ENCODE data around the gene CNN3.
A peak's percentile ranks its signal among the peaks of the same experiment; 100 is the strongest.

CNN3 gene

DNA sequence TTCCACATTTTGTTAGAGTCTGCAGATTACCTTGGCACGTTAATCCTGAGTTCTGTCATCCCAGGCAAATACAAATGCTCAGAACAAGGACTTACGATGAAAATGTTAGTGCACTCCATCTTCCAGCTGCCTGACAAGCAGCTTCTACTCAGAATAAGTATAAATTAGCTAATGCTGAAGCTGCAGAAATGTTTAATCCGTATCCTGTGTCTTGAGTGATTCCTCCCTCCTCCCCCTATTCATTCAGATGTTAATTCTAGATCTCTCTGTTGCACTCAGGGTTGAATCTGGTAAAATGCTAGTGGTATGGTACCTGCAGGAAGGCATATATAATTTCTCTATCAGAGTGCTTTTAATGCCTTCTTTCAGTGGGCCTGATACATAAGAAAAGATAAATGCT is 39.8 kb downstream of the CNN3 start:
- no peak for DNase-seq

DNA sequence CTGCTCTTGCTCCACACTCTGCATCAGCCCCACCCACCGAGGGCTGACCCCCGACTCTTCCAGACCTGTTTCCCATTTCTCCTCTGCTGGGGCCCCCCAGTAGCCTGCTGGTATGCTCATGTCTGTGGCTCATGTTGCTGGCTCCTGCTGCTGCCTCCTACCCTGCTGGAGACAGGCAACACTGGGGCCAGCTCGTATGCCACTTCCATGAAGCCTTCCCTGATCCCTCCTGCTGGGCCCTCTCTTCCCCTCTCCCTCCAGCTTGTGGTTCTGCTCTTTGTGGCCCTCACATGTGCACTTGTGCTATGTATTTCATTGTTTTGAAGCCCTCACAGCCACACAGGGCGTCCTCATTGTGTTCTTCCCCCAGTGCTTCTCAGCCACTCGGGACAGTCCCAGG is 40.5 kb downstream of the CNN3 start:
- DNase-seq = no peak

DNA sequence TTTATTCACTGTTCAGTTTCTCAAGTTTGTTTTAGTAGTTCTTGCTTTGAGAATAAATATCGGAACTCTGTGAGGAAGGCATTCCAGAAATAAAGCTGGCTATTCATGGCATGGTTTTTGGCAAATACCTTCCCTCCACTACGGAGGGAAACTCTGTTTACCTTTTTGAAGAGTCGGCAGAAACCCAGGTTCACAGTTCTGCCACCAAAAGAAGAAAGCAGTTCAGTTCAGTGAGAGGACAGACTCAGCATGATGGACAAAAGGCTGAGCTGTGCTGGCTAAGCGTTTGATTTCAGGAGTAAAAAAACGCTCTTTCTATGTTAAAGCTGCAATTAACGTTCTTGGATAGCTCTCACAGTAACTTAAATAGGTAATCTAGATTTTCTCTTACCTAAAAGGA is 42.4 kb downstream of the CNN3 start:
- DNase-seq = no peak

DNA sequence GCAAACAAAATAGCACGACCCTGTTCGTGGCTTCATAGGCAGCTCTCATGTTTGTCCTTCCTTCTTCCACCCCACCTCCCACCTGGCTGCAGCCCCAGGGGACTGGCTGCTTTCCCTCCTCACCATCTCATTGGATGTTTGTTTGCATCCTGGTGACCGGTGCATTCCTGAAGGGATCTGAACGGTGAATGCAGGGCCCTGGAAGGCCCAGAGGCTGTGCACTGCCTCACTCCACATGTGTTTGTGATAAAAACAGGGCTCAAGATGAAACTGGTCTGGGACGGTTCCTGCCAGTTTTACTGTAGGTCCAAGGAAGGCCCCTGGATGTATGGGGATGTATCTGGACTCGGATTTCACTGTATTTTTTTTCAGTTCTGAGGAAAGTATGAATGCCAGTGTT is 42.8 kb downstream of the CNN3 start:
- DNase-seq = peak; percentile 89

DNA sequence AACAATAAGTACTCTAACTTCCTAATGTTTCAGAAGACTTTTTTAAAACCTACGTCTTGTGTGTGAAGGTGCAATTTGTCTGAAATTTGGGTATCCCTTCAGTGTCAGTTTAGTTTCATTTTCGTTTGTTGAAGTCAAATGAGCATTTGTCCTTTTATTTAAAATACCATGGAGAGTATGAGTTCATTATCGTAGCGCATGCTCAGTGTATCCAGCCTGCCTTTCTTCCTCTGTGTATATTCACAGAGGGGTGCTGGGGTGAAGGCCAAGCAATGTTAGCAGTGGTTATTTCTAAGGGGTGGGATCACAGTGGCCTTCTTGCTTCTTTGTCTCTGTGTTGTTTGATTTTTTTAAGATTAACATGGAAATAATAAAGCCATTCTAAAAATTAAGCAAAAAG is 43.2 kb downstream of the CNN3 start:
- peak; percentile 60 for DNase-seq

DNA sequence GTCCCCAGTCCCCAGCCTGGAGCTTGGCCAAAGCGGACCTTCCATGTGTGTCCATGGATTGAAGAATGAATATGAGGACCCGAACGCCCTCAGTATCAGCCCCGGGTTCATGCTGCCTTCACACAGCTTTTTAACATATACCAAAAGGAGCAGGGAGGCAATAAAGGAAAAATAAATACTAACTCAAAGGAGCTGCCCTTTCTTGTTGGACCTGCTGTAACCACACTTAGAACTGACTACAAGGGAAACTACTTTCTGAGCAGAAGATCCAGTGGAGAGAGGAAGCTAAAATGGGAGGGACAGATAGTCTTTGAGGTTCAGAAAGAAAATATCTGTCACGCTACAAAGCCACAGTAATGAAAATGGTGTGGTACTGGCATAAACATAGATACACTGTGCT is 48.6 kb downstream of the CNN3 start:
- DNase-seq = peak; percentile 39

DNA sequence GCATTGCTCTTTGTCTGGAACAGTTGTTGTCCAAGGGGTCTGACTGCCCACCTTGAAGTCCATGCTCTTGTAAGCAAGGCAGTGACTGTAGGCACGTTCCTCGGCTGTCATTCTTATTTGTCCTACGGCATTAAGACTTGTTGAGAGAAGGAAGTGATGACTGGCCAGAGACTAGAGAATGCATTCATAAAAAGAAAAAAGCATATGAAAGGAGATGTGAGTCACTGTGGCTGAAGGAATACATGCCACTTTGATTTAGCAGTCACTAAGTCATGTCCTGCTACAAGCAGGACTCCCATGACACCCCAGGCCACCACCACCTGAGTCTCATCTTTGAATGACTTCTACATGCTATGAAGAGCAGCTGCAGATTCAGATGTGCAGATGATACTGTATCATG is 50.5 kb downstream of the CNN3 start:
- DNase-seq = peak; percentile 37

DNA sequence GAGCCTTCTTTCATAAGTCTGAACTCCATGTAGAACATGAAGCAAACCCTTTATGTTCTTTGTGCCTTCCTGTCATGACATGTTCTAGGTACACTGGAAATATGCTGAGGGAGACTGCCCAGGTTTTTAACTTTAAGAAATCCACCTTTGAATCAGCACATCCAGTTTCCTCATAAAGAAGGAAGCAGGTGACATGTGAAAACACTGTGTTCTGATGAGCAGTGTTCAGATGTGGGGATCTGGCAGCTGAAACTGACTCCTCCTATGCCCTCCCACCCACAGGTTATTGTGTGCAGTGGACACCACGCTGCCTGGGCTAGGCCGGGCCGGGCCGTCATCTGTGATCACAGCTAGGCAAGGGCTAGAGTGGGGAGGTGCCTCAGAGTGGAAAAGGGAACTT is 51.1 kb downstream of the CNN3 start:
- DNase-seq = no peak

DNA sequence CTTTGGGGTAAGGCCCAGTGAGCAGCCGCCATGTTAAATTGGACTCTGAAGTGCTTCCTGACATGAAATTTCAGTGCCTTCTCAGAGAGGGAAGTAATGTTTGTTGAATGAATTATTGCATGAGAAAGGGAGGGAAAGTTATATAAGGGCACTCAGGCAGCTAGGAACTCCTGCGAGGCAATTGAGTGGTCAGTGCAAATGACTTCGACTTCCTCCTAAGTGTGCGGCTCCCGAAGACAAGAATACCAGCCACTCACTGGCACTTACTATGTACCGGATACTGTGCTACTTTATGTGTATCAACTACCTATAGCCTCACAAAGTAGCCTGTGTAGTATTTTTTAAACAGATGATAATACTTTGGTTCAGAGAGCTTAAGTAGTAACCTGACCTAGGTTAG is 52.5 kb downstream of the CNN3 start:
- no peak for DNase-seq

DNA sequence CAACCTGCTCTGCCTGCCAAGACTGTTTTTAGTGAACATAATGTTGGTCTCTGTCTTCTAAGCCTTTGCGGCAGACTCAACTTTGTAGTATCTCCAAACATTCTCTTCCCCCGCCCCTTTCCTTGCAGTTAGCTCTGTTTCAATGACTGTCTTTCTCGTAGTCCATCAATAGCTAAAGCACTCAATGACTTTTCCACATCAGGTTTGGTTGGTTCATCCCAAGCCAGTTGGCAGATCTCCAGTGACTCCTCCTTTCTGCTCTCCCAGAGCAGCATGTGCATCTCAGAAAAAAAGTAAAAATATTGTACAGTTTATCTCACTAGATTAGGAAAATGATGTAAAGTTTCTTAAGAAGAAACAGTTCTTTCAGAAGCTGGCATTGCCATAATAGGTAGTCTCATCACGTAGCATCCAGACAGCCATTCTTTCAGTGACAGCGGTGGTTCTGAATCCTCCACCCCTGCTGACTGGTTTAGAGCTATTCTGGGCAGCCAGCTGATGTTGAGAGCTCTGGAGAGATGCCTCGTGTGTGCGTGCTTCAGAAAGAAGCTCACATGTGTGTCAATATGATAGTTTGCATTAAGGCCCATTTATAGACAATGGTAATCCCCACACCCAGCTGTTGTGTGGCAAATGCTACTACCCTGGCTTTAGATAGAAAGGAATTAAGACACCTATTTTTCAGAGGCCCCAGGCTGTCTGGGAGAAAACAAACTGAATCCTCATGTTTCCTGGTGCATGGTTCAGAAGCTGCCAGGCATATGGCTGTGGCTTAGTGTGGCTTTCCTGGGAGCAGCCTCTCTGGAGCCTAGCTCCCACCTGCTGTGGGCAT is 53.2 kb downstream of the CNN3 start:
- peak; percentile 70 for DNase-seq

DNA sequence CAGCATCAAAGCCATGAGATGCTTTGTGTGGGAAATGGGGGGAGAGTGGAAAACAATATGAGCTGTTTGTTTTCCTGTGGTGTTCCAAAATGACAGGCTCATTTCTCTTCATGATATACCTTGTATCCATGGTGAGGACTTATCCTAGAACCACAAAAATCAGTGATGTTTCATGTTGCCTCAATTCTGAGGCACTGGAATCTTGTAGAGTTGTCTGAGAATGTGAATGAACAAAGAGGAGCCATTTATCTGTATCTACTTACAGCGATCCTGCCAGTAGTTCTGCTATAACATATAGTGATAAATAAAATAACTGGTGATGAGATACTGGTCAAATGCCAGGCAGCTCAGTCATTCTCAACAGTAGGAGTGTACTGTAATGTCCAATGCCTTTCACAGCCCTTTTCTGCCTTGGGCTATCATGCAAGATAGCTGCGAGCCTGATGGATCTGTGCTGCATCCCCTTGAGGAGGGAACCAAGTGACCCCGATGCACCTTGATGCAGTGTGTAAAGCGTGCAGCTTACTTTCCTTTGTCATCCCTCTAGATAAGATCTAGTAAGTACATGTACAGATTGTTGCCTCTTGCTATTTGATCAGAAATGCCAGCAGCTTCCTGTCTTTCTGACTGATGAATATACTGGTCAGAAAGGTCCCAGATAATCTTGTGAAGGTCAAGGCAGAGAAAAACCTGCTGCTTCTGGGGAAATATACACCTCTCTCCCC is 54.0 kb downstream of the CNN3 start:
- DNase-seq = peak; percentile 42

DNA sequence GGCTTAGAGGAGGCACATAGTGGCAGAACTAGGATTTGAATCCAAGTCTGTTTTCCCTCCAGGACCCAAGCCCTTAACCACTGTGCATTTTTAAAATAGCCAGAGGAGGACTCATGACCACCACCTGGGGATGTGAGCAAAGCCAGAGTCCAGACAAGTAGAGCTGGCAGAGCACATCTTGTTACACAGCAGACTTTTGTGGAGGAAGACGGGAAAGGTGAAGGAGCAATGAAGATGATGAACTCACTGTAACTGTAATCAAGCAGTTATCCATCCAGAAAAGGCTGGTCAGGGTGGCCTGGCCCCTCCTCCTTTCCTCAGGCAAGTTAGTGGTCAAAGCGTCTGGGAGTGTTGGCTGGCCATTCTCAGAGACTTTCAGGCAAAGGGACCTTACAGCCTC is 55.9 kb downstream of the CNN3 start:
- peak; percentile 72 for DNase-seq

DNA sequence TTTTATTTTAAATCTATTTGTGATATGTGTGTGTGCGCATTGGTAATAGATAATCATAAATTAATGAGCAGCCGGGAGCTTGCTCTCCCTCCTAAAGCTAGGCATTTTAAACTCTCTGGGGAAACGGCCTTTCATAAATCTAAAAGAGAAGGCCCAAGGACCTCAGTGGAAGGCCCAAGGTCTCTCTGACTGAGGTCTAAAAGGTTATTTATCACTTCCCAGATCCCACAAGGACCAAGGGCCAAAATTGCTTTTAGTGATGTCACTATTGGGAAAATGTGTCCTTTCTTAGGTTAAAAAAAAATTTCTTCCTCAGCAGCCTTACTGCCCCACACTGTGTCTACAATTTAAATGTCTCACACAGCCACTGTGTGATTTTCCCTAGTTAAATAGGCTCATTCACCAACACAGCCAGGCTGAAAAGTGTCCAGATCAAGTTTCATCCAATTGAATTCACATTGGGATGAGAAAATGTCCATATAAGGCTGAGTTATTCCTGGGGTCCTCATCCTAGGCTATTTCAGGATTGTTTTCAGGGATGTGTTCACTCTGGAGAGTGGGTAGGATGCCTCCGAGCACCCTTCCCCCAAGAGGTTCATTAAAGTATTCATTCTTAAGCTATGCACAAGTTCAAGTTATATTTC is 60.6 kb downstream of the CNN3 start:
- DNase-seq = peak; percentile 97

DNA sequence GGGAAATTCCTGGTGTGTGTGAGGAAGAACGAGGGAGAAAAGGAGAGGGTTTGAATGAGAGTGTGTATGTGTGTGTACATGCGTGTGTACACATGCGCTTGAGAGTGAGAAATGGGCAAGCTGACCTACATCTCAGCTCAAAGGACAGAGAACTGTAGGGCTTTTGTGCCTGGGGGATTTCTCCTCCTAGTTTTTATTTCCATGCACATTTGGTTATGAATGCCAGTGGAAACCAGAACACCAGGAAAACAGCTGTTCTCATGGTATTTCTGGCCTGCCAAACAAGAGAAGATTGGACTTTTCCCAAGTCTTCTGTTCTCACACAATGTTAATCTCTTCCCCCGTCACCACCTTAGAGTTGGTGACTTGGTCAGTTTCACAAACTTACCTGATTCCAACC is 61.5 kb downstream of the CNN3 start:
- DNase-seq = peak; percentile 86

DNA sequence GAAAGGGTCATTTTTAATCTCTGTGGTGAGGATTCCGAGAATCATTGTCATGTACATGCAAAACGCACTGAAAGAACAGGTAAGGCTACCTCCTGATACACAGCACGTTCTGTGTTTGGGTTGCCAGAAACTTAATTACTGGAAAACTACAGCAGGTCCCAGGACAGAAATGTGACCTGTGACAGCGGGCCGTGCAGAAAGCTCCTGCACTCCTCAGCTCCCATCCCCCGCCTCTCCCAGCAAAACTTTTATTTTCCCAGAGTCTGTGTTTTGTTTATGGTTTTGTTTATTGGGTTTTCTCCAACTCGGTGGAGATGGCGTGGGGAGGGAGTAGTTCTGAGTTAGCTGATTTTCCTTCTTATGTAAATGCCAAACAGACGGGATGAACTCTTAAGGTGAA is 62.1 kb downstream of the CNN3 start:
- DNase-seq = no peak

DNA sequence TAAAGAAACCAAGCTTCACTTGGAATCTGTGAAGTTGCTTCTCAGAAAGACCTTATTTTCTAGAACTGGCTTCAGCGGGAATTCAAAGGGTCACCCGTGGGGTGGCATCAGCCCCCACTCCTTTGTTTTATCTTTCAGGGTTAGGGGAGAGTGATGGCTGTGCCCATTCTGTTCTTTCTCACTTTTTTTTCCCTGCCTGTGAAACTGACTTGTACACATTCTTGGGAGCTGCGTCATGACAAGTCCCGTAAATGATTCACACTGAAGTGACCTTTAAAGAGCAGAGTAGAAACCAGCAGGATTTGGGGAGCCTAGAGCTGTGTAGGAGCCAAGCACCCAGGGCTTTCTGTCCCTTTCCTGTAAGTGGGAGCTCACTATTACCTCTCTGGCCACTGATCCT is 63.0 kb downstream of the CNN3 start:
- DNase-seq = peak; percentile 93

DNA sequence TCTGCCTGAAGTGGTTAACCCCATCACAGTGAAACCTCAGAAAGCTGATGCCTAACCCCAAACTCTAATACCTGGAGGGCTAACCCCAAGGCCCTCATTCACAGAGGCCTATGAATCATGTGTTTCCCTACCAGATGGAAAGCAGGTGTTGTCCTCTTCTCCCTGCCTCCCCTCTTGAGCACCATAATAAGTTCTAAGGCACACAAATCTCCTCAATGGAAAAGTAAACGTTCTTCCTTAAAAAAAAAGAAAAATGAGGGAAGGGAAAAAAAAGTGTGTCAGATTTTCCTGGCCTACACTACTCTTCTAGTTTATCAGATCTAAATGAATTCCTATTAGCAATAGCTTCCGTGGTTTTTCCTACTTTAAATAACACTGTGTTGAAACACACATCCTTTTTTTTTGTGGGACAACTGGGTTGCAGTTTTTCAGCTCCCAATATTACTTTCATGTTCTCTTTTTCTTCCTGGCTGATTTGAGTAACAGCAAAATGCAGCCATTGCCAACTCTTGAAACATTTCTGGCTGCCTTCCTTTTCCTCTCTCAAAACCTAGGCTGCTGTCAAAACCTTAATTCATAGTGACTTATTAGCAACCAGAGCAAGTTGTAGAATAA is 63.5 kb downstream of the CNN3 start:
- DNase-seq = peak; percentile 83

DNA sequence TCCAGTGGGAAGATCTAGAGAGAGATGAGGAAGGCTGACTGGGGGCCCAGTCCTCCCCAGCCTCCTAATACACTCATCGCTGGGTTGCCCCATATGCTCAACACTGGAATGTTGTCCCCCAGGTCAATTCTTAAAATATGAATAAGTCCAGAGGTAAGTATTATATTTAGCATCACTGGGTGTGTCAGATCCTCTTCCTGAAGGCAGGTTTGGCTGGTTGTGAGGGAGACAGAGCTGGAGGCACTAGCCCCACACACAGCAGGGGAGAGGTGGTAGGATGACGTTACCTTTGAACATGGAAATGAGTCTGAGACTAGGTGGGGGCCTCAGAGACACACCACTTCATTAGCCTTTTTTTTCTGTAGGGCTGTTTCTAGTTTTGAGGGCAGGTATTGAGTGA is 64.2 kb downstream of the CNN3 start:
- no peak for DNase-seq

DNA sequence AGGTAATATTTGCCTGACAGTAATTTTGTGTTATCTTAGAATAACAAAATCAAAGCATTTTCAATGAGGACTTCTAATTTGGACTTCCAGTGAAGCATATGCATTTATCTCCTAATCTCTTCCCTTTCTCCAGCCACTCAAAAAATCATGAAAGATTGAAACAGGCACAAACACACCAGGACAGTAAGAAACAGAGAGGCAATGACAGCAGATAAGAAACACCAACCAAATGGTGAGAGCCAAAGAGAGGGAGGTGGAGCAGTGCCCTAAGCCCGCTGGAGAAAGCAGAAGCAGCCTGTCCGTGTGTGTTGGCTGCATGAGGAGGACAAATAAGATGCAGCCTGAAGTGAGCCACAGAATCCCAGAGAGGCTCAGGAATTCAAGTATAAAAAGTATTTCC is 67.7 kb downstream of the CNN3 start:
- no peak for DNase-seq

DNA sequence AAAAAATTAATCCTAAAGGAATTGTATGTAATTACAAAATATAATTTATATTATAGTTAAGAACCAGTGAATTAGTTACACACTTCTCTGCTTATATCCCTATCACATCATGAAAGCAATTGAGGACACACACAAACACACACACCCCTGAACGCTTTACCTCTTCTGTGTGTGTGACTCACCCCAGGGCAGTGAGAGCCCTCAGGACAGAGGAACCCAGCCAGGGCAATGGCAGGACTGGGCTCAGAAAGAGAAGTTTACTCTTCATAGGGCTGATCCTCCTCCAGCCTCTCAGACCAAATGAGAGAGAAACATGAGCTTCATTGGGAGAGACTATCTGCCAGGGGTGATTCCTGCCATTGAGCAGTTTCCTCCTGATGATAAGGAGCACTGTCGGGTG is 68.6 kb downstream of the CNN3 start:
- DNase-seq = no peak

DNA sequence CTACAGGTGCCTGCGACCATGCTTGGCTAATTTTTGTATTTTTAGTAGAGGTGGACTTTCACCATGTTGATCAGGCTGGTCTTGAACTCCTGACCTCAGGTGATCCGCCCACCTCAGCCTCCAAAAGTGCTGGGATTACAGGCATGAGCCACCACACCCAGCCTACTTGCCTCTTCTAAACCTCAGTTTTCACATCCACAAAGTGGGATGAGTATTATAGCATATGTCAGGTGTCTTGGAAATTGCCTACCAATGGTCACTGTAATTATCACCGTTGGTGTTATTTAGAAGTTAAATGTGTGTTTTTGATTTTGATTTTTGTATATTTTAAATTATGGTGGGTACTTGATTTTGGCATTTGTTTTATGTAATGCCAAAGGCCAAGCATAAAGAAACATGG is 70.0 kb downstream of the CNN3 start:
- DNase-seq = no peak

DNA sequence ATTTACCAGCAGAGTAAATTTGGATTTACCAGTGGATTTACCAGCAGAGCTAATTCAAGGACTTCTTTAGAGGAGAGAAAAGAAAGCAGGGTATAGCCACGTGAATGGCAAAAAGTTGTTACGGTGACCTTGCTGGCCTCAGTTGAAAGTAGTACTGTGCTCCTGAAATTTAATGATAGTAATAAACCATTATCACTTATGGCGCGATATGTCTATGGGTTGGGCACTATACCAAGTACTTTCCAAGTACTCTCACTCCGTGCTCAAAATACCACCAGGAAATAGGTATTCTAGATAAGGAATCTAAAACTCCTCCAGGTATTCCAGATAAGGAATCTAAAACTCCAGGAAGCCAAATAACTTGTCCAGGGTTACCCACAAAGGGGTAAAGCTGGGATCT is 70.9 kb downstream of the CNN3 start:
- DNase-seq = no peak

DNA sequence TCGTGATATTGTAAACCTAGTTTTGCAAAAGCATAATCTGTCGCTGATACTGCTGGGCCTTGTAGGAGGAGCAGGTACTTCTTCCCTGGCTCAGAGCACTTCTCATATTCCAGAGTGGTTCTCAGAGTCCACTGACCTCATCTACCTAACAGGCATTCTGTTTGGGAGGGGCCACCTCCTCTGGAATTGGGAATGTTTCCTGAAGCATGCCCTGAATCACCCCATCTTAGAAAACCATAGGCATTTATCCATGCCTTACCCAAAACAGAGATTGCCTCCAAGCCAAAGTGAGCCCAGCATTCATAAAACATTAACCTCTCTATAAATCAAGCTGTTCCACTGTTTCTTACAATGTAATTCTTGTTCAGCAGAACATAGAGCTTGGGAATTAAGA is 71.6 kb downstream of the CNN3 start:
- peak; percentile 38 for DNase-seq
